Fibroblast of lung (primary cell): ENCODE results near the gene MSANTD1. TPM values are rescaled to one million over a fixed set of nuclear protein-coding genes. Genes with fewer than 3 reads are reported as not detected.

Experiments used
- DNase-seq, 2 donors: peaks; one replicate each; pipeline versions ENCODE4 v3.0.0 to v3.0.0-alpha.2; 2010; ENCODE audit warnings: low read depth in 2 of 2
- H2AFZ ChIP-seq: 2 replicates; pipeline ENCODE4 v1.5.1; 2012; ENCODE audit warnings: low read length, control low read depth, inconsistent platforms
- H3K27ac ChIP-seq: 2 replicates; pipeline ENCODE4 v1.5.1; 2011; ENCODE audit warnings: low read length, control low read depth; ENCODE audit not compliant: insufficient read depth
- H3K27me3 ChIP-seq: 2 replicates; pipeline ENCODE4 v1.5.1; 2011; ENCODE audit warnings: mild to moderate bottlenecking, low read length; ENCODE audit not compliant: control insufficient read depth, insufficient read depth
- H3K36me3 ChIP-seq: 2 replicates; pipeline ENCODE4 v1.5.1; 2011; ENCODE audit warnings: low read length; ENCODE audit not compliant: control insufficient read depth, insufficient read depth
- H3K4me1 ChIP-seq: 2 replicates; pipeline ENCODE4 v1.5.1; 2011; ENCODE audit warnings: low read length; ENCODE audit not compliant: control insufficient read depth, insufficient read depth; ENCODE audit errors: extremely low read depth
- H3K4me2 ChIP-seq: 2 replicates; pipeline ENCODE4 v1.5.1; 2011; ENCODE audit warnings: low read length, control low read depth; ENCODE audit not compliant: insufficient read depth; ENCODE audit errors: extremely low read depth
- H3K4me3 ChIP-seq, 4 experiments: fragments of 200-600 bp in 1 of 4; sonication (generic) in 1 of 4; replicated peaks in 1 of 4; 2 replicates each; pipeline ENCODE4 v1.5.1; 2011 to 2016; ENCODE audit warnings: low read length in 4 of 4, low read depth in 3 of 4, mild to moderate bottlenecking in 3 of 4, control low read depth in 2 of 4, inconsistent platforms in 1 of 4, mixed read lengths in 1 of 4; ENCODE audit not compliant: insufficient read depth in 1 of 4; ENCODE audit errors: control extremely low read depth in 1 of 4
- H3K79me2 ChIP-seq: 2 replicates; pipeline ENCODE4 v1.5.1; 2012; ENCODE audit warnings: mild to moderate bottlenecking, low read length, inconsistent platforms; ENCODE audit not compliant: control insufficient read depth, insufficient read depth
- H3K9ac ChIP-seq: 2 replicates; pipeline ENCODE4 v1.5.1; 2011; ENCODE audit warnings: mild to moderate bottlenecking, low read length, control low read depth; ENCODE audit not compliant: insufficient read depth
- H3K9me3 ChIP-seq: 2 replicates; pipeline ENCODE4 v1.5.1; 2012; ENCODE audit warnings: low read depth, low read length; ENCODE audit not compliant: control insufficient read depth, insufficient read depth
- H4K20me1 ChIP-seq: 2 replicates; pipeline ENCODE4 v1.5.1; 2011; ENCODE audit warnings: low read length; ENCODE audit not compliant: control insufficient read depth, insufficient read depth; ENCODE audit errors: extremely low read depth
- CTCF ChIP-seq, 2 donors: IDR thresholded peaks in 1 of 2; conservative IDR thresholded peaks in 1 of 2; 1 replicate in 1 of 2; 2 replicates in 1 of 2; pipeline ENCODE4 v1.5.1; 2011 to 2012; ENCODE audit warnings: low read length in 2 of 2, control low read depth in 1 of 2, inconsistent platforms in 1 of 2, low read depth in 1 of 2, mild to moderate bottlenecking in 1 of 2
- EZH2 ChIP-seq: IDR thresholded peaks from 2 replicates; pipeline ENCODE4 v1.5.1; 2012; ENCODE audit warnings: low read length, control low read depth, mild to moderate bottlenecking; ENCODE audit errors: missing control alignments
- polyA minus RNA-seq: library from RNA; depleted of rRNA, polyadenylated mRNA; stranded (reverse); fragments of >200 nt; gene quantifications from 2 replicates; pipeline ENCODE4 v1.2.3, GENCODE V29; 2011; ENCODE audit warnings: low replicate concordance
- polyA plus RNA-seq, 2 donors: library from polyadenylated mRNA; depleted of rRNA in 1 of 2; stranded (reverse) in 1 of 2; unstranded in 1 of 2; fragments of >200 nt; gene quantifications; 2 replicates each; pipeline ENCODE4 v1.2.1, GENCODE V29; 2011 to 2012; ENCODE audit warnings: missing spikeins in 1 of 2
- total RNA-seq: library from RNA; depleted of rRNA; stranded (reverse); fragments of >200 nt; gene quantifications from 2 replicates; pipeline ENCODE4 v1.2.1, GENCODE V29; 2014

Gene MSANTD1
- total RNA-seq, result 0.26 and 0.50 TPM in 2 replicates
- polyA plus RNA-seq, result 0.02 TPM in 1 of 2 replicates, not detected in the other
- polyA plus RNA-seq (2012), result not detected in 2 replicates
- polyA minus RNA-seq, result 0.63 TPM in 1 of 2 replicates, not detected in the other

GRCh38 chr4:3248811-3249661 lies at the start of gene MSANTD1:
Gene MSANTD1, plus strand, starts transcription at chr4:3249159. Its CDS starts 64 bp downstream, at chr4:3249223.
- H2AFZ ChIP-seq, result no peak within 1 kb of the TSS
- no peaks in the 10 kb centered on the region for H3K27me3 ChIP-seq
- no peaks in the 10 kb centered on the region for H3K36me3 ChIP-seq
- DNase-seq, result peak; percentile 27 to 69
- no peak for TF ChIP-seq CTCF (conservative IDR thresholded peaks at IDR 0.05 in 1 of 2, IDR thresholded peaks at IDR 0.05 in 1 of 2; ENCODE audit: low read depth in 1 of 2, low read length in 2 of 2)
- TF ChIP-seq EZH2, result no peak
- H3K27ac ChIP-seq, result no peak within 1 kb of the TSS
- no peaks in the 10 kb centered on the region for H3K4me1 ChIP-seq
- no peaks in the 10 kb centered on the region for H4K20me1 ChIP-seq
- no peak within 1 kb of the TSS for H3K4me2 ChIP-seq
- H3K9ac ChIP-seq, result no peak within 1 kb of the TSS
- no peaks in the 10 kb centered on the region for H3K79me2 ChIP-seq
- H3K4me3 ChIP-seq, result no peak within 1 kb of the TSS
- no peaks in the 10 kb centered on the region for H3K9me3 ChIP-seq

GRCh38 chr4:3199653-3200422 lies 49.1 kb upstream of the MSANTD1 start:
- Histone ChIP-seq H3K9ac (no peak overlapping the region), H3K79me2 (no peaks in the 10 kb centered on the region), H3K36me3 (peaks cover 8% of the 10 kb centered on the region), H3K4me2 (no peak overlapping the region), H3K4me3 (no peak overlapping the region), H3K27me3 (no peaks in the 10 kb centered on the region), H3K9me3 (no peaks in the 10 kb centered on the region), H2AFZ (no peak overlapping the region), H3K4me1 (peaks cover 7% of the 10 kb centered on the region), H4K20me1 (no peaks in the 10 kb centered on the region), H3K27ac (no peak overlapping the region)
- DNase-seq, result peak in 1 of 2 donors; percentile 31
- TF ChIP-seq CTCF (conservative IDR thresholded peaks at IDR 0.05 in 1 of 2, IDR thresholded peaks at IDR 0.05 in 1 of 2; ENCODE audit: low read depth in 1 of 2, low read length in 2 of 2), result no peak
- TF ChIP-seq EZH2, result no peak
